Vagina (tissue), 2 donors: Measurements from ENCODE around the gene CCNI2. TPM values are rescaled to one million over a fixed set of nuclear protein-coding genes. Genes with fewer than 3 reads are reported as not detected.
A peak's percentile ranks its signal among the peaks of the same experiment; 100 is the strongest.

Experiments
- DNase-seq, 2 donors: peaks; one replicate each; pipeline ENCODE4 v3.0.0-alpha.2; 2017; ENCODE audit errors: extremely low spot score in 2 of 2
- H3K27ac ChIP-seq: fragments of 200-600 bp; sonication (generic); one replicate; pipeline ENCODE4 v1.5.1; 2019
- H3K27me3 ChIP-seq: fragments of 200-600 bp; sonication (generic); one replicate; pipeline ENCODE4 v1.5.1; 2019
- H3K36me3 ChIP-seq, 2 donors: fragments of 200-600 bp; sonication (generic); one replicate each; pipeline ENCODE4 v1.5.1; 2017 to 2019
- H3K4me1 ChIP-seq: fragments of 200-600 bp; sonication (generic); one replicate; pipeline ENCODE4 v1.5.1; 2019
- H3K4me3 ChIP-seq, 2 donors: fragments of 200-600 bp; sonication (generic); 1 replicate in 1 of 2; 2 replicates in 1 of 2; pipeline ENCODE4 v1.5.1; 2016 to 2019
- H3K9me3 ChIP-seq: fragments of 200-600 bp; sonication (generic); one replicate; pipeline ENCODE4 v1.5.1; 2019
- CTCF ChIP-seq, 3 experiments: fragments of 450-650 bp in 2 of 3; fragments of 200-600 bp in 1 of 3; sonication (generic) in 1 of 3; IDR thresholded peaks; one replicate each; pipeline ENCODE4 v1.5.1; 2017 to 2019; ENCODE audit warnings: antibody characterized with exemption in 3 of 3, mild to moderate bottlenecking in 2 of 3, moderate library complexity in 2 of 3
- POLR2A ChIP-seq, 2 donors: fragments of 450-650 bp; IDR thresholded peaks; one replicate each; pipeline ENCODE4 v1.6.1; 2017; ENCODE audit warnings: antibody characterized with exemption in 2 of 2, mild to moderate bottlenecking in 2 of 2, moderate library complexity in 2 of 2
- POLR2AphosphoS5 ChIP-seq, 2 donors: sonication (generic); formaldehyde crosslinking; IDR thresholded peaks; one replicate each; pipeline ENCODE4 v1.9.0; 2017; ENCODE audit warnings: antibody characterized with exemption in 2 of 2, mild to moderate bottlenecking in 2 of 2, low read depth in 1 of 2; ENCODE audit not compliant: insufficient read depth in 1 of 2
- intact Hi-C: fragments of 100-400 bp; cut with DNase I; formaldehyde crosslinking; loops from one replicate; pipeline ENCODE4 v1.15.1; 2023
- total RNA-seq: library from RNA; depleted of rRNA; stranded (reverse); fragments of >200 nt; gene quantifications from one replicate; pipeline ENCODE4 v1.2.3, GENCODE V29; 2016

Gene CCNI2
- total RNA-seq, 1 donor from 2014 or later: not detected

DNA sequence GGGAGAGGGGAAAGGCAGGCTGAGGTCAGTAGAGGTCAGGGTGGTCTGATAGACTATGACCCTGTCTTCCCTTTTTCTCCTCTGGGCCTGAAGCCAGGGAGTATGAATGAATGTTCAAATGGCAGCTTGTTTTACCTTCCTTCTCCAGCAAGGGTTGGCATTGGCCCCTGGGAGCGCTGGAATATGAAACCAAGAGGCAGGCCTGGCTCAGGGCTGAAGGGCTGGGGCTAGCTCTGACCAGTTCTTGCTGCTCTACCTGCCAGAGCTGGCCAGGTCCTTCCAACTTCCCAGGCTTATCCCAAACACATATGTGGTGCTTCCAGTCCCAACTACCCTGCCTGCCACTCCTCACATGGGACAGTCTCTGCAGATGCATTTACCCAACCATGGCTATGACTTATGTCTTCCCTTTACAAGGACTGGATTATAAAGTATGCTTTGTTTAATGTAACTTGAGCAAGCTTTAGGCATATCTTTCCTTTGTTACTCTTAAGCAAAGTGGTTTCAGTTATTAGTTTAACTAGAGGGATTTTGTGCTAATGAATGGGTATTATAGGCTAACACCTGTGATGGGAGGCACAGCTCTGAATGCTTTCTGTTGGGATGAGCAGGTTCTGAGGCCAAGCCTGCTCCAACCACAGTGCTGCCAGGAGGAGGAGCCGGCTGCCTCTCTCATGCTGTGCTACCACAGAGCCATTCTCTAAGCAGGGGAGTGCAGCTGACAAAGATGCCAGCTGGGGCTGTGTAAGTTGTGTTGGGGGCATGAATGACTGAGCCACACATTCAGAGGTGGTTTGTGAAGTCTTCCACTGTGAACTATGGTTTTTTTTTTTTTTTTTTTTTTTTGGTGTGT lies 6.1 kb downstream of the CCNI2 start:
- peak in 1 of 2 donors; percentile 61 for DNase-seq
- no peak overlapping the region for H3K27ac ChIP-seq
- H3K27me3 ChIP-seq: no peaks in the 10 kb centered on the region
- H3K4me1 ChIP-seq: no peaks in the 10 kb centered on the region
- TF ChIP-seq POLR2AphosphoS5 (IDR thresholded peaks at IDR 0.05; ENCODE audit: insufficient read depth in 1 of 2, low read depth in 1 of 2) (no peak), POLR2A (IDR thresholded peaks at IDR 0.05) (no peak), CTCF (IDR thresholded peaks at IDR 0.05) (no peak)
- H3K9me3 ChIP-seq: no peaks in the 10 kb centered on the region
- intact Hi-C loops: no loop called here
- H3K4me3 ChIP-seq: no peak overlapping the region
- peaks cover 0 to 3% of the 10 kb centered on the region in 2 donors for H3K36me3 ChIP-seq

DNA sequence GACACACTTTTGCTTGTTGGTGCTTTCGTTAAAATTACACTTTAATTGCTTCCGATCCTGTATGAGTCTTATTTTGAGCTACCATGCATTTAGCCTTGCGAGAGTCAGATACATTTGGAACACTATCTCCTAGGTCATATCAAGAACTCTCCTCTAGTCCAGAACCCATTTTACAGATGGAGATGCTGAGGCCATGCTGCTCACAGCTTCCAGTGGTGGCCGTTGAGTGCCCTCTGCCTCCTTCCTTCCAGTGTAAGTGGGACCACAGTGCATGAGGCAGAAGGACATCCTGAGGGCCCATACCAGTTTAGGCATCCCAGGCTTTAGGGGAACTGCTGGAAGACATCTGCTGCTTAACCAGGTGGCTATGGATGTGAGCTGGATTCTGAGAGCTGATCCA lies 6.9 kb downstream of the CCNI2 start:
- Histone ChIP-seq H3K4me3 (no peak overlapping the region), H3K9me3 (no peaks in the 10 kb centered on the region), H3K4me1 (no peaks in the 10 kb centered on the region), H3K27me3 (no peaks in the 10 kb centered on the region), H3K27ac (no peak overlapping the region), H3K36me3 (peaks cover 4 to 10% of the 10 kb centered on the region in 2 donors)
- peak in 1 of 2 donors; percentile 31 for DNase-seq
- TF ChIP-seq POLR2AphosphoS5 (IDR thresholded peaks at IDR 0.05; ENCODE audit: insufficient read depth in 1 of 2, low read depth in 1 of 2): no peak
- TF ChIP-seq POLR2A (IDR thresholded peaks at IDR 0.05): no peak
- no peak for TF ChIP-seq CTCF (IDR thresholded peaks at IDR 0.05)
- intact Hi-C loops: no loop called here

- H3K9me3 ChIP-seq: no peaks in the 10 kb centered on the region
- intact Hi-C loops: no loop called here
Observed at GRCh38 chr5:132754947-132755346, 7.7 kb downstream of the CCNI2 start.

GRCh38 chr5:132756542-132756941 lies 9.3 kb downstream of the CCNI2 start:
- TF ChIP-seq POLR2AphosphoS5 (IDR thresholded peaks at IDR 0.05; ENCODE audit: insufficient read depth in 1 of 2, low read depth in 1 of 2): no peak
- TF ChIP-seq POLR2A (IDR thresholded peaks at IDR 0.05): no peak
- TF ChIP-seq CTCF (IDR thresholded peaks at IDR 0.05): no peak
- H3K27me3 ChIP-seq: no peaks in the 10 kb centered on the region
- H3K9me3 ChIP-seq: no peaks in the 10 kb centered on the region
- peak in 1 of 2 donors; percentile 79 for DNase-seq
- H3K4me1 ChIP-seq: no peaks in the 10 kb centered on the region
- H3K4me3 ChIP-seq: no peak overlapping the region
- intact Hi-C loops: no loop called here
- H3K27ac ChIP-seq: no peak overlapping the region
- peaks cover 4 to 23% of the 10 kb centered on the region in 2 donors for H3K36me3 ChIP-seq

More at GRCh38 chr5:132754947-132755346, 7.7 kb downstream of the CCNI2 start:
- Histone ChIP-seq H3K27ac (no peak overlapping the region), H3K36me3 (peaks cover 4 to 16% of the 10 kb centered on the region in 2 donors), H3K4me1 (no peaks in the 10 kb centered on the region), H3K27me3 (no peaks in the 10 kb centered on the region), H3K4me3 (no peak overlapping the region)
- TF ChIP-seq POLR2A (IDR thresholded peaks at IDR 0.05) (no peak), POLR2AphosphoS5 (IDR thresholded peaks at IDR 0.05; ENCODE audit: insufficient read depth in 1 of 2, low read depth in 1 of 2) (no peak), CTCF (IDR thresholded peaks at IDR 0.05) (no peak)
- peak in 1 of 2 donors; percentile 61 for DNase-seq

GRCh38 chr5:132758451-132758850 lies 11.2 kb downstream of the CCNI2 start:
- H3K27ac ChIP-seq: no peak overlapping the region
- no peaks in the 10 kb centered on the region for H3K27me3 ChIP-seq
- H3K36me3 ChIP-seq: peaks cover 4 to 25% of the 10 kb centered on the region in 2 donors
- DNase-seq: peak in 1 of 2 donors; percentile 22
- H3K4me1 ChIP-seq: no peaks in the 10 kb centered on the region
- TF ChIP-seq CTCF (IDR thresholded peaks at IDR 0.05): no peak
- no peak for TF ChIP-seq POLR2AphosphoS5 (IDR thresholded peaks at IDR 0.05; ENCODE audit: insufficient read depth in 1 of 2, low read depth in 1 of 2)
- TF ChIP-seq POLR2A (IDR thresholded peaks at IDR 0.05): no peak
- H3K4me3 ChIP-seq: no peak overlapping the region
- intact Hi-C loops: no loop called here
- no peaks in the 10 kb centered on the region for H3K9me3 ChIP-seq
